ENCODE data around the gene REXO4. TPM values are rescaled to one million over a fixed set of nuclear protein-coding genes. Genes with fewer than 3 reads are reported as not detected.

Gene REXO4
- total and polyA plus RNA-seq, 9 of the 15 experiments (the other 6 are each of a cell fraction or from before 2014, with no cell fraction given), result 3.4 to 72.9 (median 31.1) TPM

- Histone ChIP-seq H3K36me3 (ENCODE audit: control insufficient read depth, insufficient read depth, low read length) (no peaks in the 10 kb centered on the region), H3K9me1 (ENCODE audit: control insufficient read depth, insufficient read depth, low read length) (peaks cover 3% of the 10 kb centered on the region), H3K27me3 (ENCODE audit: control insufficient read depth in 2 of 2, insufficient read depth in 2 of 2, low read length in 2 of 2) (peaks cover 24 to 41% of the 10 kb centered on the region in 2 experiments), H3K4me3 (no peak overlapping the region), H3K4me1 (replicated peaks in 1 of 2; ENCODE audit: control insufficient read depth in 2 of 2, insufficient read depth in 2 of 2, low read length in 2 of 2) (peaks cover 10 to 34% of the 10 kb centered on the region in 2 experiments; a peak in 3 of 5 replicates), H4K20me1 (replicated peaks; ENCODE audit: control insufficient read depth, insufficient read depth, low read length) (no peaks in the 10 kb centered on the region), H3K79me2 (ENCODE audit: control insufficient read depth, insufficient read depth, low read length) (no peaks in the 10 kb centered on the region), H3K27ac (ENCODE audit: extremely low read depth, low read depth, low read length) (no peak overlapping the region), H3K9me3 (replicated peaks; ENCODE audit: control insufficient read depth, insufficient read depth, low read depth, low read length) (no peaks in the 10 kb centered on the region), H2AFZ (ENCODE audit: low read depth, low read length) (no peak overlapping the region), H3K9ac (ENCODE audit: insufficient read depth in 1 of 2, low read depth in 2 of 2, low read length in 2 of 2) (no peak overlapping the region), H3K4me2 (ENCODE audit: insufficient read depth, low read length) (no peak overlapping the region)
- intact Hi-C loops (cut with micrococcal nuclease) (no loop called here), in situ Hi-C loops (cut with MboI) (no loop called here)
- ChIA-PET POLR2A (interaction anchor here (0.7 to 0.8 kb wide), 2 partner anchors 9 to 65 kb away, joined by 3 to 4 read pairs; no protein-coding TSS in a partner anchor), CTCF (ENCODE audit: low intra/inter-chr PET ratio) (no interaction called here)
- ATAC-seq (no peak), DNase-seq (ENCODE audit: extremely low read depth in 1 of 4, low spot score in 3 of 4) (no peak), FAIRE-seq (no peak)
- TF ChIP-seq THRA (IDR thresholded peaks at IDR 0.05) (no peak), KHSRP (IDR thresholded peaks at IDR 0.05) (no peak)
- WGBS (ENCODE audit: insufficient coverage, low coverage, missing lambda C conversion rate), result 18% methylated on average over 10 of the region's 10 CpGs
- no TSS peak for BruUV-seq (replicated peaks)
These were observed 10.0 kb upstream of the REXO4 start for GRCh38 chr9:133427658-133428348.

- Histone ChIP-seq H3K4me2 (ENCODE audit: insufficient read depth, low read length) (no peak overlapping the region), H3K9ac (ENCODE audit: insufficient read depth in 1 of 2, low read depth in 2 of 2, low read length in 2 of 2) (peak overlapping the region in 1 of 2 experiments; percentile 55; a peak in 2 of 4 replicates), H3K27ac (ENCODE audit: extremely low read depth, low read depth, low read length) (no peak overlapping the region), H3K36me3 (ENCODE audit: control insufficient read depth, insufficient read depth, low read length) (no peaks in the 10 kb centered on the region), H3K27me3 (ENCODE audit: control insufficient read depth in 2 of 2, insufficient read depth in 2 of 2, low read length in 2 of 2) (peaks cover 24 to 34% of the 10 kb centered on the region in 2 experiments), H4K20me1 (replicated peaks; ENCODE audit: control insufficient read depth, insufficient read depth, low read length) (no peaks in the 10 kb centered on the region), H3K79me2 (ENCODE audit: control insufficient read depth, insufficient read depth, low read length) (no peaks in the 10 kb centered on the region), H3K9me3 (replicated peaks; ENCODE audit: control insufficient read depth, insufficient read depth, low read depth, low read length) (no peaks in the 10 kb centered on the region), H3K4me1 (replicated peaks in 1 of 2; ENCODE audit: control insufficient read depth in 2 of 2, insufficient read depth in 2 of 2, low read length in 2 of 2) (peaks cover 13 to 40% of the 10 kb centered on the region in 2 experiments; a peak in 3 of 5 replicates), H3K9me1 (ENCODE audit: control insufficient read depth, insufficient read depth, low read length) (peaks cover 3% of the 10 kb centered on the region), H3K4me3 (no peak overlapping the region), H2AFZ (ENCODE audit: low read depth, low read length) (no peak overlapping the region)
- 11% methylated on average over 11 of the region's 11 CpGs for WGBS (ENCODE audit: insufficient coverage, low coverage, missing lambda C conversion rate)
- DNase-seq (ENCODE audit: extremely low read depth in 1 of 4, low spot score in 3 of 4), result no peak
- no peak for FAIRE-seq
- ATAC-seq, result no peak
- BruUV-seq (replicated peaks), result no TSS peak
- in situ Hi-C loops (cut with MboI), result no loop called here
- CTCF ChIA-PET (ENCODE audit: low intra/inter-chr PET ratio), result interaction anchor here (0.6 kb wide), 1 partner anchor 68 kb away, joined by 3 read pairs; no protein-coding TSS in a partner anchor
- POLR2A ChIA-PET, result interaction anchor here (1.2 to 1.7 kb wide), 3 partner anchors 9 to 66 kb away, joined by 3 to 5 read pairs (median 3); no protein-coding TSS in a partner anchor
- intact Hi-C loops (cut with micrococcal nuclease), result no loop called here
- TF ChIP-seq ARID3B (CRISPR knock-in tag; IDR thresholded peaks at IDR 0.05; ENCODE audit: borderline replicate concordance) (no peak), TRIM28 (IDR thresholded peaks at IDR 0.05) (no peak), NR2C1 (IDR thresholded peaks at IDR 0.05) (no peak), NR2C1 (tag; IDR thresholded peaks at IDR 0.05) (no peak), ETS1 (conservative IDR thresholded peaks at IDR 0.05; ENCODE audit: control insufficient read depth, low read depth, low read length) (no peak), E2F1 (CRISPR knock-in tag; IDR thresholded peaks at IDR 0.05) (no peak), BRF1 (IDR thresholded peaks at IDR 0.05; ENCODE audit: borderline replicate concordance, extremely low read depth, insufficient read length) (no peak)
These were observed 8.2 kb upstream of the REXO4 start for GRCh38 chr9:133426011-133426410.
